Stimulated activated CD8-positive, alpha-beta memory T cell treated with anti-CD3 and anti-CD28 coated beads, Interleukin-2, amount 100 ng/mL, for 48 hours (primary cell): ENCODE measurements around the gene NDUFS6.
"Not testable (repeated sequence)": the region's sequence is repeated elsewhere in the genome, so short reads cannot be mapped to it uniquely, and the experiment has no call there.

Source experiments
- DNase-seq, 2 donors: peaks; one replicate each; pipeline ENCODE4 v3.0.0-alpha.2; 2020; ENCODE audit warnings: low read depth in 2 of 2

NDUFS6 gene

GRCh38 chr5:1815881-1816292 is 14.7 kb downstream of the NDUFS6 start:
- DNase-seq = no peak

GRCh38 chr5:1816495-1817089 is 15.4 kb downstream of the NDUFS6 start:
- DNase-seq = not testable (repeated sequence)

GRCh38 chr5:1817261-1818043 is 16.2 kb downstream of the NDUFS6 start:
- DNase-seq = no peak

- no peak for DNase-seq
Observed at GRCh38 chr5:1818784-1819183, 17.6 kb downstream of the NDUFS6 start.

- no peak for DNase-seq
Observed at GRCh38 chr5:1819458-1819857, 18.3 kb downstream of the NDUFS6 start.

GRCh38 chr5:1820381-1820780 is 19.2 kb downstream of the NDUFS6 start:
- no peak for DNase-seq

GRCh38 chr5:1820926-1821325 is 19.7 kb downstream of the NDUFS6 start:
- DNase-seq = no peak

- DNase-seq = no peak
Observed at GRCh38 chr5:1821862-1822261, 20.7 kb downstream of the NDUFS6 start.

- no peak for DNase-seq
Observed at GRCh38 chr5:1823381-1824034, 22.3 kb downstream of the NDUFS6 start.

- DNase-seq = no peak
Observed at GRCh38 chr5:1824109-1824821, 23.1 kb downstream of the NDUFS6 start.

- no peak for DNase-seq
Observed at GRCh38 chr5:1824903-1825841, 24.0 kb downstream of the NDUFS6 start.

- no peak for DNase-seq
Observed at GRCh38 chr5:1826235-1826980, 25.2 kb downstream of the NDUFS6 start.

- DNase-seq = no peak
Observed at GRCh38 chr5:1827025-1827885, 26.0 kb downstream of the NDUFS6 start.

GRCh38 chr5:1827886-1828397 is 26.7 kb downstream of the NDUFS6 start:
- no peak for DNase-seq

- DNase-seq = no peak
Observed at GRCh38 chr5:1830571-1831228, 29.5 kb downstream of the NDUFS6 start.

- DNase-seq = no peak
Observed at GRCh38 chr5:1831257-1831656, 30.1 kb downstream of the NDUFS6 start.

GRCh38 chr5:1831677-1832313 is 30.6 kb downstream of the NDUFS6 start:
- no peak for DNase-seq
